Ovary (tissue), 9 donors: ENCODE results near the gene MYO1C. TPM values are rescaled to one million over a fixed set of nuclear protein-coding genes. Genes with fewer than 3 reads are reported as not detected.

Experiments
- DNase-seq, 5 donors: peaks; one replicate each; pipeline ENCODE4 v3.0.0-alpha.2; 2019 to 2020
- H3K27ac ChIP-seq, 2 donors: fragments of 200-600 bp; one replicate each; pipeline versions ENCODE4 v1.5.1 to v1.8.0; 2019 to 2022
- H3K27me3 ChIP-seq: fragments of 200-600 bp; one replicate; pipeline ENCODE4 v1.8.0; 2022
- H3K36me3 ChIP-seq: fragments of 200-600 bp; sonication (generic); one replicate; pipeline ENCODE4 v1.5.1; 2019
- H3K4me1 ChIP-seq: one replicate; pipeline ENCODE4 v1.8.1; 2013; ENCODE audit warnings: mild to moderate bottlenecking, moderate library complexity; ENCODE audit not compliant: insufficient read depth
- H3K4me3 ChIP-seq: fragments of 200-600 bp; sonication (generic); one replicate; pipeline ENCODE4 v1.5.1; 2017
- H3K9me3 ChIP-seq, 2 donors: fragments of 200-600 bp in 1 of 2; sonication (generic) in 1 of 2; one replicate each; pipeline versions ENCODE4 v1.5.1 to v1.8.1; 2013 to 2019; ENCODE audit warnings: mild to moderate bottlenecking in 1 of 2, moderate library complexity in 1 of 2
- CTCF ChIP-seq, 3 donors: fragments of 450-650 bp in 2 of 3; fragments of 200-600 bp in 1 of 3; IDR thresholded peaks; one replicate each; pipeline versions ENCODE4 v1.5.1 to v1.8.0; 2016 to 2022; ENCODE audit warnings: antibody characterized with exemption in 3 of 3, mild to moderate bottlenecking in 1 of 3
- EP300 ChIP-seq: sonication (generic); formaldehyde crosslinking; IDR thresholded peaks from one replicate; pipeline ENCODE4 v1.6.1; 2017; ENCODE audit warnings: antibody characterized with exemption
- POLR2A ChIP-seq: fragments of 450-650 bp; IDR thresholded peaks from one replicate; pipeline ENCODE4 v1.6.1; 2017; ENCODE audit warnings: antibody characterized with exemption, mild to moderate bottlenecking, moderate library complexity
- WGBS, 3 donors: extraction: QIAGEN DNeasy Blood & Tissue Kit in 1 of 3; methylation state at CpG; one replicate each; pipeline versions ENCODE4 v1.1.5 to v1.1.7; 2013 to 2017; 5-methylcytosine and 5-hydroxymethylcytosine counted together
- intact Hi-C, 4 donors: fragments of 100-400 bp; cut with DNase I; formaldehyde crosslinking; loops; one replicate each; pipeline versions ENCODE4 v1.11.0 to v1.15.1; 2022 to 2023
- polyA plus RNA-seq, 2 donors: library from polyadenylated mRNA; stranded (reverse); fragments of 200-250 nt in 1 of 2; fragments of 350-450 nt in 1 of 2; fragmentation: Illumina TruSeq in 1 of 2; extraction: RNeasy Lipid Tissue Mini Kit (QIAGEN cat#74804) in 1 of 2; gene quantifications; one replicate each; pipeline ENCODE4 v1.2.3, GENCODE V29; 2013 to 2014
- total RNA-seq, 7 donors: library from RNA; depleted of rRNA in 2 of 7; stranded (reverse); fragments of >200 nt in 2 of 7; fragmentation: NEBNext Ultra II Directional in 3 of 7; extraction: Animal tissue kit (Norgen Biotek cat#: 25700) in 3 of 7; gene quantifications; one replicate each; pipeline versions ENCODE4 v1.1.0 to v1.2.4, GENCODE V29; 2016 to 2023
- donor health status: DM: no; HTN: no; CAD: no; lungs with moderate emphysema.
- donor health status: DM: no; HTN: no; CAD: no.
- donor health status: Bipolar disorder and iron deficiency.
- donor health status: DM: yes; HTN: yes; CAD: no.
- donor health status: DM: no; HTN: no; CAD: no.
- donor health status: DM: yes; HTN: yes; CAD: no.

The MYO1C gene
- total and polyA plus RNA-seq, 9 donors, result 41.8 to 140 (median 100) TPM

- peak in 2 of 3 donors; percentile 76 to 81 for TF ChIP-seq CTCF (IDR thresholded peaks at IDR 0.05)
- TF ChIP-seq POLR2A, result no peak
- no peak for TF ChIP-seq EP300
- DNase-seq, result peak in 4 of 5 donors; percentile 52 to 72 (median 62)
- Histone ChIP-seq H3K4me1 (peaks cover 2% of the 10 kb centered on the region), H3K9me3 (no peaks in the 10 kb centered on the region), H3K4me3 (peak overlapping the region; percentile 98), H3K36me3 (no peaks in the 10 kb centered on the region), H3K27ac (peak overlapping the region; percentile 71 to 87), H3K27me3 (no peaks in the 10 kb centered on the region)
- intact Hi-C loops, result loop anchor here (2.0 to 10.0 kb wide), 5 partner anchors 61 to 241 kb away; partner anchors contain the start of genes BHLHA9 (in 1 of the 4), CRK (in 1 of the 4) and TRARG1 (in 1 of the 4)
- WGBS, 3 donors, result 0 to 2% (median 0%) methylated on average over 29 to 31 of the region's 31 CpGs
These were observed 23.3 kb upstream of the MYO1C start for GRCh38 chr17:1515640-1516387.

GRCh38 chr17:1512351-1512750 is 19.9 kb upstream of the MYO1C start:
- Histone ChIP-seq H3K4me1 (peaks cover 2% of the 10 kb centered on the region), H3K36me3 (no peaks in the 10 kb centered on the region), H3K27me3 (no peaks in the 10 kb centered on the region), H3K9me3 (no peaks in the 10 kb centered on the region), H3K27ac (no peak overlapping the region), H3K4me3 (no peak overlapping the region)
- 82 to 91% (median 87%) methylated on average over 2 of the region's 2 CpGs for WGBS, 3 donors
- intact Hi-C loops, result loop anchor here (5.0 to 10.0 kb wide), 8 partner anchors 58 to 255 kb away; partner anchors contain the start of genes BHLHA9 (in 2 of the 4), CRK (in 1 of the 4) and TRARG1 (in 1 of the 4)
- DNase-seq, result no peak
- TF ChIP-seq POLR2A (no peak), EP300 (no peak), CTCF (IDR thresholded peaks at IDR 0.05) (no peak)

GRCh38 chr17:1511756-1512321 is 19.4 kb upstream of the MYO1C start:
- DNase-seq, result no peak
- TF ChIP-seq EP300 (no peak), POLR2A (no peak), CTCF (IDR thresholded peaks at IDR 0.05) (no peak)
- peaks cover 2% of the 10 kb centered on the region for H3K4me1 ChIP-seq
- H3K4me3 ChIP-seq, result no peak overlapping the region
- WGBS, 3 donors, result 51 to 76% (median 70%) methylated on average over 7 of the region's 7 CpGs
- intact Hi-C loops, result loop anchor here (5.0 to 10.0 kb wide), 8 partner anchors 57 to 255 kb away; partner anchors contain the start of genes BHLHA9 (in 2 of the 4), CRK (in 1 of the 4) and TRARG1 (in 1 of the 4)
- H3K36me3 ChIP-seq, result no peaks in the 10 kb centered on the region
- no peaks in the 10 kb centered on the region for H3K27me3 ChIP-seq
- no peaks in the 10 kb centered on the region for H3K9me3 ChIP-seq
- H3K27ac ChIP-seq, result no peak overlapping the region

GRCh38 chr17:1511290-1511689 is 18.8 kb upstream of the MYO1C start:
- Histone ChIP-seq H3K4me1 (peaks cover 2% of the 10 kb centered on the region), H3K36me3 (no peaks in the 10 kb centered on the region), H3K27ac (no peak overlapping the region), H3K9me3 (no peaks in the 10 kb centered on the region), H3K27me3 (no peaks in the 10 kb centered on the region), H3K4me3 (no peak overlapping the region)
- WGBS, 3 donors, result 56 to 69% (median 68%) methylated on average over 11 of the region's 11 CpGs
- no peak for DNase-seq
- intact Hi-C loops, result loop anchor here (5.0 to 10.0 kb wide), 8 partner anchors 56 to 254 kb away; partner anchors contain the start of genes BHLHA9 (in 2 of the 4), CRK (in 1 of the 4) and TRARG1 (in 1 of the 4)
- TF ChIP-seq EP300, result no peak
- no peak for TF ChIP-seq CTCF (IDR thresholded peaks at IDR 0.05)
